ENCODE data around the gene PLPP3. TPM values are rescaled to one million over a fixed set of nuclear protein-coding genes. Genes with fewer than 3 reads are reported as not detected.

The PLPP3 gene
- total RNA-seq, 4 donors from 2014 or later = 138 to 244 (median 181) TPM

- no peak for DNase-seq (ENCODE audit: extremely low spot score)
- WGBS = 94% methylated on average over 8 of the region's 8 CpGs
Measured at GRCh38 chr1:56511766-56512165, 67.6 kb downstream of the PLPP3 start.

DNA sequence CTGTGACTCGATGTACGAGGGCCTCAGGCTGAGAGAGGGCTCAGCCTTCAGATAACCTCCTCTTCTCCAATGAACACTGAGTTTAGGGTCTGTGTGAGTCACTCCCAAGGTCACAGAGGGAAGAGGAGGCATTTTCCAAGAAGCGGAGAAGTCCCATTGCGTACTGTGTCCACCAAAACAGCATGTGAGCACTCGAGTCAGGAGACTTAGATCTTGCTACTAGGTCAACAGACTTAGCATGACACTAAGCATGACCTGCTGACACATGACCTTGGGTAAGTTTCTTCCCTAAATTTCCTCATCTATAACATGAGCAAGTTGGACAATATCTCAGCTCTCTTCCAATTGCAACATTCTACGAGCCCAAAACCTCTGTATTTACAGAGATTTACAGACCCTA is 68.0 kb downstream of the PLPP3 start:
- Histone ChIP-seq H3K27me3 (no peaks in the 10 kb centered on the region), H3K27ac (replicated peaks in 1 of 4) (no peak overlapping the region), H3K4me3 (no peak overlapping the region), H3K36me3 (peaks cover 34 to 71% (median 58%) of the 10 kb centered on the region in 4 donors), H3K4me1 (peaks cover 55 to 99% (median 70%) of the 10 kb centered on the region in 4 donors), H3K9me3 (no peaks in the 10 kb centered on the region)
- intact Hi-C loops (cut with DNase I) = no loop called here
- DNase-seq (ENCODE audit: extremely low spot score) = no peak
- TF ChIP-seq POLR2AphosphoS5 (IDR thresholded peaks at IDR 0.05) (peak in 1 of 2 donors; percentile 26), POLR2A (IDR thresholded peaks at IDR 0.05; ENCODE audit: low read depth) (no peak)
- WGBS = 92% methylated on average over 6 of the region's 6 CpGs

More at GRCh38 chr1:56511766-56512165, 67.6 kb downstream of the PLPP3 start:
- Histone ChIP-seq H3K27ac (replicated peaks in 1 of 4) (peak overlapping the region in 1 of 4 donors; percentile 14), H3K4me3 (no peak overlapping the region), H3K4me1 (peaks cover 56 to 99% (median 71%) of the 10 kb centered on the region in 4 donors), H3K36me3 (peaks cover 34 to 71% (median 58%) of the 10 kb centered on the region in 4 donors), H3K27me3 (no peaks in the 10 kb centered on the region), H3K9me3 (no peaks in the 10 kb centered on the region)
- intact Hi-C loops (cut with DNase I) = no loop called here
- TF ChIP-seq POLR2A (IDR thresholded peaks at IDR 0.05; ENCODE audit: low read depth) = no peak
- TF ChIP-seq EP300 (IDR thresholded peaks at IDR 0.05) = no peak
- no peak for TF ChIP-seq POLR2AphosphoS5 (IDR thresholded peaks at IDR 0.05)
- TF ChIP-seq CTCF (IDR thresholded peaks at IDR 0.05) = no peak

DNA sequence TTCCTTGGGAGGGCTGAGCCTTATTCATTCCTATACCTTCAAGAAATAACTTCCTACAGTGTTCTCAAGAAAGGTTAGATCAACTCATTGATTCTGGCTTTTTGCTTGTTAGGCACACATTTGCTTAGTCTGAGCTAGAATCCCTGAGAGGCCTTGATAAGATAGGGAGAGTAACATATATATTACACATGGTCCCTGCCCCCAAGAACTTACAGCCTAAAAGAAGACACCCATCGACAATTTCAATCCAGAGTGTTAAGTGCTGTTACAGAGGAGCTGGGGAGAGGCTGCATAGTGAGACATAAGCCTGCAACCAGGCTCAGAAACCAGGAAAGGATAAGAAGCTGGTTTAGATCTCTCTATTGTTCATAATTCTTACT is 68.7 kb downstream of the PLPP3 start:
- intact Hi-C loops (cut with DNase I) = no loop called here
- Histone ChIP-seq H3K9me3 (no peaks in the 10 kb centered on the region), H3K27me3 (no peaks in the 10 kb centered on the region), H3K4me3 (no peak overlapping the region), H3K4me1 (peaks cover 54 to 99% (median 67%) of the 10 kb centered on the region in 4 donors), H3K36me3 (peaks cover 40 to 72% (median 61%) of the 10 kb centered on the region in 4 donors), H3K27ac (replicated peaks in 1 of 4) (no peak overlapping the region)
- no peak for DNase-seq (ENCODE audit: extremely low spot score)
- TF ChIP-seq CTCF (IDR thresholded peaks at IDR 0.05) (no peak), POLR2AphosphoS5 (IDR thresholded peaks at IDR 0.05) (no peak), POLR2A (IDR thresholded peaks at IDR 0.05; ENCODE audit: low read depth) (no peak), EP300 (IDR thresholded peaks at IDR 0.05) (no peak)
- WGBS = 22% methylated on average over 1 of the region's 1 CpG

GRCh38 chr1:56509713-56510641 is 69.4 kb downstream of the PLPP3 start:
- Histone ChIP-seq H3K9me3 (no peaks in the 10 kb centered on the region), H3K27ac (replicated peaks in 1 of 4) (no peak overlapping the region), H3K4me1 (peaks cover 49 to 99% (median 61%) of the 10 kb centered on the region in 4 donors), H3K36me3 (peaks cover 40 to 78% (median 60%) of the 10 kb centered on the region in 4 donors), H3K4me3 (no peak overlapping the region), H3K27me3 (no peaks in the 10 kb centered on the region)
- WGBS = 77% methylated on average over 13 of the region's 13 CpGs
- no peak for DNase-seq (ENCODE audit: extremely low spot score)
- TF ChIP-seq POLR2AphosphoS5 (IDR thresholded peaks at IDR 0.05) (no peak), CTCF (IDR thresholded peaks at IDR 0.05) (no peak), POLR2A (IDR thresholded peaks at IDR 0.05; ENCODE audit: low read depth) (no peak), EP300 (IDR thresholded peaks at IDR 0.05) (no peak)
- intact Hi-C loops (cut with DNase I) = no loop called here

DNA sequence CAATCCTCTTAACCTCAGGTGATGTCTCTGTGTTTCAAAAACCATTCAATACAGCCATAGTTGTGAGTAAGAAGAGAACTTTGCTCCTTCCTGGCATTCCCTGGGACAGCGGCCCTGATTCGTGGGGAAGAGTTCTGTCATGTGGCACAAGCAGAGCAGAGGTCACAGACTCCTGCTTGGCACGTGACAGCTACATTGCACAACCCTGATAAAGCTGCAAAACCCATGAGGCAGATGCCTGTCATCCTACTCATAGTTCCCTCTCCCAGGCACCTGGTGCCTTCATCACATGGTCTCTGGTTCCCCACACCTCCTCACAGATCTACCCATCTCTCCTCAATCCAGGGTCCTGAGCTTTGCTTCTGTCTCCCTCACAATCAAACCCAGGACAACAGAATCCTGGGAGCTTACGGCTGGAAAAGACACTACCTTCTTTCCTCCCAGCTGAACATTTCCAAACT is 70.8 kb downstream of the PLPP3 start:
- whole genome bisulfite sequencing = 75% methylated on average over 4 of the region's 4 CpGs
- intact Hi-C loops (cut with DNase I) = no loop called here
- no peaks in the 10 kb centered on the region for H3K9me3 ChIP-seq
- H3K36me3 ChIP-seq = peaks cover 40 to 88% (median 68%) of the 10 kb centered on the region in 4 donors
- no peak for TF ChIP-seq POLR2A (IDR thresholded peaks at IDR 0.05; ENCODE audit: low read depth)
- TF ChIP-seq POLR2AphosphoS5 (IDR thresholded peaks at IDR 0.05) = peak; percentile 16 to 22
- no peak for TF ChIP-seq EP300 (IDR thresholded peaks at IDR 0.05)
- no peak for TF ChIP-seq CTCF (IDR thresholded peaks at IDR 0.05)
- H3K27ac ChIP-seq (replicated peaks in 1 of 4) = peak overlapping the region in 1 of 4 donors; percentile 4
- H3K4me3 ChIP-seq = no peak overlapping the region
- H3K27me3 ChIP-seq = no peaks in the 10 kb centered on the region
- no peak for DNase-seq (ENCODE audit: extremely low spot score)
- H3K4me1 ChIP-seq = peaks cover 49 to 86% (median 59%) of the 10 kb centered on the region in 4 donors
